Motor neuron (in vitro differentiated cells): ENCODE measurements around the gene TRAK1. TPM values are rescaled to one million over a fixed set of nuclear protein-coding genes. Genes with fewer than 3 reads are reported as not detected.

Source experiments
- ATAC-seq, 8 experiments: fragments of 200-7000 bp; cut with Tn5 transposase; replicated peaks in 6 of 8; 2 replicates each; pipeline ENCODE4 v1.8.0; 2021; ENCODE audit warnings: mild to moderate bottlenecking in 8 of 8, moderate library complexity in 8 of 8
- H3K27ac ChIP-seq, 2 donors: fragments of 250-450 bp; sonication (Bioruptor Pico); 2 replicates each; pipeline ENCODE4 v1.9.0; 2021; ENCODE audit warnings: antibody characterized with exemption in 2 of 2, mild to moderate bottlenecking in 2 of 2, moderate library complexity in 1 of 2
- H3K4me1 ChIP-seq, 2 donors: fragments of 250-450 bp; sonication (Bioruptor Pico); replicated peaks in 1 of 2; 2 replicates each; pipeline ENCODE4 v1.6.1; 2021; ENCODE audit warnings: antibody characterized with exemption in 2 of 2, mild to moderate bottlenecking in 2 of 2, moderate library complexity in 1 of 2
- H3K4me3 ChIP-seq, 5 donors: fragments of 250-450 bp; sonication (Bioruptor Pico); 2 replicates each; pipeline ENCODE4 v1.9.0; 2021; ENCODE audit warnings: antibody characterized with exemption in 5 of 5, mild to moderate bottlenecking in 5 of 5, moderate library complexity in 4 of 5
- WGBS, 10 experiments: fragments of 450-650 bp; shearing (Covaris generic); methylation state at CpG; one replicate each; pipeline ENCODE4 v1.0.0; 2022; 5-methylcytosine and 5-hydroxymethylcytosine counted together
- in situ Hi-C, 9 experiments: fragments of 400-800 bp; cut with MboI; loops; one replicate each; pipeline ENCODE4 v1.15.0; 2021; ENCODE audit warnings: low sequenced_read_pairs in 9 of 9, low pct_unique_long_range_greater_than_20kb in 2 of 9; ENCODE audit not compliant: unreplicated experiment in 9 of 9
- total RNA-seq, 8 experiments: library from RNA; unstranded; fragments of 300-600 nt; gene quantifications; 2 replicates each; pipeline versions ENCODE4 v1.2.3 to v1.2.4, GENCODE V29; 2022

Gene TRAK1
- total RNA-seq, 8 experiments from 2014 or later, result 20.2 to 46.5 (median 25.8) TPM

GRCh38 chr3:42236611-42237010, 145.5 kb downstream of the TRAK1 start:
- ATAC-seq, result no peak
- Histone ChIP-seq H3K4me1 (no peaks in the 10 kb centered on the region), H3K4me3 (no peak overlapping the region), H3K27ac (no peak overlapping the region)
- in situ Hi-C loops, result loop anchor here in 6 of 9 experiments (10.0 to 25.0 kb wide), 3 partner anchors 201 to 301 kb away; no protein-coding TSS in a partner anchor
- 50 to 100% (median 100%) methylated on average over 1 to 2 of the region's 2 CpGs; no CpG with 5 or more reads in 7 of the 10 experiments for WGBS, 10 experiments

GRCh38 chr3:42246091-42246490, 154.9 kb downstream of the TRAK1 start:
- Histone ChIP-seq H3K27ac (no peak overlapping the region), H3K4me3 (no peak overlapping the region), H3K4me1 (peaks cover 0 to 2% of the 10 kb centered on the region in 2 donors)
- in situ Hi-C loops, result loop anchor here in 6 of 9 experiments (5.0 to 25.0 kb wide), 3 partner anchors 191 to 291 kb away; no protein-coding TSS in a partner anchor
- WGBS, 10 experiments, result 0 to 22% (median 20%) methylated on average over 1 of the region's 1 CpG; no CpG with 5 or more reads in 7 of the 10 experiments
- ATAC-seq, result no peak

GRCh38 chr3:42247576-42248027, 156.4 kb downstream of the TRAK1 start:
- peak in 7 of 8 experiments; percentile 54 to 86 (median 78) for ATAC-seq
- H3K27ac ChIP-seq, result no peak overlapping the region
- 0 to 33% (median 0%) methylated on average over 1 to 8 of the region's 9 CpGs for WGBS, 10 experiments
- no peak overlapping the region for H3K4me3 ChIP-seq
- H3K4me1 ChIP-seq, result peaks cover 0 to 2% of the 10 kb centered on the region in 2 donors
- in situ Hi-C loops, result loop anchor here in 6 of 9 experiments (5.0 to 25.0 kb wide), 3 partner anchors 190 to 290 kb away; no protein-coding TSS in a partner anchor

GRCh38 chr3:42250761-42251160, 159.6 kb downstream of the TRAK1 start:
- ATAC-seq, result no peak
- Histone ChIP-seq H3K4me1 (peaks cover 0 to 2% of the 10 kb centered on the region in 2 donors), H3K27ac (no peak overlapping the region), H3K4me3 (no peak overlapping the region)
- in situ Hi-C loops, result loop anchor here in 2 of 9 experiments (25.0 kb wide), 1 partner anchor 187 kb away; no protein-coding TSS in a partner anchor
- WGBS, 10 experiments, result 55 to 100% (median 80%) methylated on average over 1 of the region's 1 CpG; no CpG with 5 or more reads in 5 of the 10 experiments

- 50 to 100% (median 66%) methylated on average over 1 to 3 of the region's 3 CpGs; no CpG with 5 or more reads in 2 of the 10 experiments for WGBS, 10 experiments
- peak in 1 of 8 experiments; percentile 28 for ATAC-seq
- in situ Hi-C loops, result loop anchor here in 2 of 9 experiments (25.0 kb wide), 1 partner anchor 183 kb away; no protein-coding TSS in a partner anchor
- H3K27ac ChIP-seq, result no peak overlapping the region
- H3K4me3 ChIP-seq, result no peak overlapping the region
- no peaks in the 10 kb centered on the region for H3K4me1 ChIP-seq
Observed at GRCh38 chr3:42254566-42254965, 163.4 kb downstream of the TRAK1 start.

GRCh38 chr3:42256135-42256819, 165.1 kb downstream of the TRAK1 start:
- Histone ChIP-seq H3K4me1 (no peaks in the 10 kb centered on the region), H3K27ac (no peak overlapping the region), H3K4me3 (no peak overlapping the region)
- peak in 1 of 8 experiments; percentile 63 for ATAC-seq
- WGBS, 10 experiments, result 60 to 100% (median 60%) methylated on average over 1 of the region's 1 CpG; no CpG with 5 or more reads in 7 of the 10 experiments
- in situ Hi-C loops, result loop anchor here in 2 of 9 experiments (25.0 kb wide), 1 partner anchor 181 kb away; no protein-coding TSS in a partner anchor

- WGBS, 10 experiments, result 48 to 100% (median 74%) methylated on average over 1 to 6 of the region's 7 CpGs; no CpG with 5 or more reads in 3 of the 10 experiments
- no peaks in the 10 kb centered on the region for H3K4me1 ChIP-seq
- H3K27ac ChIP-seq, result no peak overlapping the region
- H3K4me3 ChIP-seq, result no peak overlapping the region
- in situ Hi-C loops, result loop anchor here in 2 of 9 experiments (25.0 kb wide), 1 partner anchor 180 kb away; no protein-coding TSS in a partner anchor
- ATAC-seq, result no peak
Observed at GRCh38 chr3:42257007-42257406, 165.8 kb downstream of the TRAK1 start.

GRCh38 chr3:42262525-42262924, 171.4 kb downstream of the TRAK1 start:
- ATAC-seq, result peak in 1 of 8 experiments; percentile 8
- H3K27ac ChIP-seq, result no peak overlapping the region
- WGBS, 10 experiments, result 0 to 46% (median 33%) methylated on average over 1 to 2 of the region's 2 CpGs; no CpG with 5 or more reads in 6 of the 10 experiments

GRCh38 chr3:42263354-42264346, 172.5 kb downstream of the TRAK1 start:
- Histone ChIP-seq H3K4me3 (peak overlapping the region in 3 of 5 donors; percentile 8 to 26 (median 14)), H3K4me1 (peaks cover 0 to 3% of the 10 kb centered on the region in 2 donors), H3K27ac (no peak overlapping the region)
- WGBS, 10 experiments, result 10 to 75% (median 24%) methylated on average over 8 to 27 of the region's 56 CpGs
- in situ Hi-C loops, result loop anchor here in 2 of 9 experiments (25.0 kb wide), 1 partner anchor 174 kb away; no protein-coding TSS in a partner anchor
- ATAC-seq, result peak in 4 of 8 experiments; percentile 21 to 56 (median 40)

More at GRCh38 chr3:42262525-42262924, 171.4 kb downstream of the TRAK1 start:
- in situ Hi-C loops, result loop anchor here in 2 of 9 experiments (25.0 kb wide), 1 partner anchor 175 kb away; no protein-coding TSS in a partner anchor
- H3K4me1 ChIP-seq, result peaks cover 0 to 3% of the 10 kb centered on the region in 2 donors
- H3K4me3 ChIP-seq, result no peak overlapping the region

- Histone ChIP-seq H3K4me3 (peak overlapping the region in 4 of 5 donors; percentile 5 to 23 (median 16)), H3K27ac (no peak overlapping the region), H3K4me1 (peaks cover 0 to 3% of the 10 kb centered on the region in 2 donors)
- ATAC-seq, result peak in 7 of 8 experiments; percentile 45 to 98 (median 95)
- in situ Hi-C loops, result loop anchor here in 2 of 9 experiments (25.0 kb wide), 1 partner anchor 173 kb away; no protein-coding TSS in a partner anchor
- WGBS, 10 experiments, result 7 to 100% (median 12%) methylated on average over 1 to 18 of the region's 37 CpGs; no CpG with 5 or more reads in 2 of the 10 experiments
Observed at GRCh38 chr3:42264399-42265058, 173.4 kb downstream of the TRAK1 start.
